A549 (cell line): ENCODE data around the gene CPNE4.

Source experiments
- CTCF ChIP-seq: fragments of >200 bp; sonication (Bioruptor Twin); formaldehyde crosslinking; IDR thresholded peaks from 3 replicates; pipeline ENCODE4 v1.5.1; 2016
- E2F6 ChIP-seq: IDR thresholded peaks from 2 replicates; pipeline ENCODE4 v1.6.1; 2012; ENCODE audit warnings: low read depth, borderline replicate concordance
- FOXS1 ChIP-seq: fragments of 250-450 bp; sonication (Bioruptor Pico); IDR thresholded peaks from 2 replicates; pipeline ENCODE4 v1.5.0; 2020; ENCODE audit warnings: mild to moderate bottlenecking, moderate library complexity
- MAZ ChIP-seq: fragments of 150-350 bp; IDR thresholded peaks from 2 replicates; pipeline ENCODE4 v1.6.1; 2014; ENCODE audit warnings: antibody characterized with exemption, low read depth, low read length, borderline replicate concordance
- POLR2A ChIP-seq: IDR thresholded peaks from 2 replicates; pipeline ENCODE4 v1.6.1; 2012; ENCODE audit warnings: mild to moderate bottlenecking, low read length
- RCOR1 ChIP-seq: fragments of 150-350 bp; IDR thresholded peaks from 2 replicates; pipeline ENCODE4 v1.6.1; 2014; ENCODE audit warnings: antibody characterized with exemption, low read length, low read depth

- no peak for TF ChIP-seq FOXS1 (CRISPR knock-in tag)
- no peak for TF ChIP-seq RCOR1
- no peak for TF ChIP-seq MAZ
- no peak for TF ChIP-seq CTCF
- TF ChIP-seq E2F6, result no peak
- TF ChIP-seq POLR2A, result no peak
Observed at GRCh38 chr3:131532645-131533044, 502.2 kb downstream of the CPNE4 start.
